ENCODE measurements around the gene IL17C.

- no peak for TF ChIP-seq JUND (IDR thresholded peaks at IDR 0.05)
- no peak for TF ChIP-seq FOXA1 (IDR thresholded peaks at IDR 0.05)
- TF ChIP-seq RAD21 (IDR thresholded peaks at IDR 0.05), result no peak
- no peak for TF ChIP-seq TAF1 (conservative IDR thresholded peaks at IDR 0.05)
- no peak for TF ChIP-seq CTCF (IDR thresholded peaks at IDR 0.05; ENCODE audit: low read depth, low read length, missing input control)
- no peak for TF ChIP-seq EGR1 (IDR thresholded peaks at IDR 0.05; ENCODE audit: low read depth in 2 of 2)
- TF ChIP-seq ZBTB33 (IDR thresholded peaks at IDR 0.05), result no peak
- TF ChIP-seq YY1 (IDR thresholded peaks at IDR 0.05), result no peak
- no peak for TF ChIP-seq MAX (IDR thresholded peaks at IDR 0.05)
Measured at GRCh38 chr16:88622125-88622524, 16.2 kb upstream of the IL17C start.
